K562 (cell line): ENCODE data around the gene NT5DC4. TPM values are rescaled to one million over a fixed set of nuclear protein-coding genes. Genes with fewer than 3 reads are reported as not detected.

Source experiments
- BCOR ChIP-seq: fragments of 450-650 bp; IDR thresholded peaks from 2 replicates; pipeline ENCODE4 v1.6.1; 2016
- CGGBP1 ChIP-seq: fragments of 250-450 bp; sonication (Bioruptor Pico); IDR thresholded peaks from 2 replicates; pipeline ENCODE4 v1.9.0; 2021; ENCODE audit warnings: mild to moderate bottlenecking
- EZH2 ChIP-seq: IDR thresholded peaks from 2 replicates; pipeline ENCODE4 v1.6.1; 2012; ENCODE audit warnings: low read depth, mild to moderate bottlenecking, inconsistent platforms, low read length, borderline replicate concordance
- HMGN3 ChIP-seq: IDR thresholded peaks from 2 replicates; pipeline ENCODE4 v1.6.1; 2011; ENCODE audit warnings: borderline replicate concordance, low read depth, mild to moderate bottlenecking, mixed read lengths, low read length; ENCODE audit not compliant: insufficient read length; ENCODE audit errors: extremely low read depth
- HNRNPLL ChIP-seq: fragments of 200-400 bp; formaldehyde crosslinking; IDR thresholded peaks from 2 replicates; pipeline ENCODE4 v1.6.1; 2017; ENCODE audit warnings: low read length, low read depth, mild to moderate bottlenecking; ENCODE audit not compliant: poor library complexity, severe bottlenecking
- JUNB ChIP-seq: fragments of 450-650 bp; formaldehyde crosslinking; conservative IDR thresholded peaks from 2 replicates; pipeline ENCODE4 v1.4.0; 2020; ENCODE audit warnings: mild to moderate bottlenecking
- KDM5B ChIP-seq: fragments of 200-600 bp; sonication (generic); IDR thresholded peaks from 2 replicates; pipeline ENCODE4 v1.6.1; 2012; ENCODE audit warnings: low read depth, mild to moderate bottlenecking, moderate library complexity, low read length, control low read depth, inconsistent platforms; ENCODE audit not compliant: insufficient replicate concordance
- MCM5 ChIP-seq: fragments of 450-650 bp; IDR thresholded peaks from 2 replicates; pipeline ENCODE4 v1.6.1; 2016; ENCODE audit warnings: low read depth
- MEF2A ChIP-seq: IDR thresholded peaks from 2 replicates; pipeline ENCODE4 v1.6.1; 2011; ENCODE audit warnings: low read depth, mild to moderate bottlenecking, low read length, moderate library complexity; ENCODE audit not compliant: control insufficient read depth
- MXI1 ChIP-seq: IDR thresholded peaks from 2 replicates; pipeline ENCODE4 v1.6.1; 2011; ENCODE audit warnings: low read depth, mild to moderate bottlenecking, improper control_type of control experiment, low read length
- NBN ChIP-seq: fragments of 450-650 bp; IDR thresholded peaks from 2 replicates; pipeline ENCODE4 v1.6.1; 2016; ENCODE audit warnings: low read depth, mild to moderate bottlenecking
- NFIC ChIP-seq: fragments of 450-650 bp; IDR thresholded peaks from 2 replicates; pipeline ENCODE4 v1.6.1; 2017; ENCODE audit warnings: mild to moderate bottlenecking, inconsistent platforms
- NR2C1 ChIP-seq, 2 experiments: fragments of 450-650 bp; IDR thresholded peaks; 2 replicates each; pipeline ENCODE4 v1.6.1; 2017; ENCODE audit warnings: mild to moderate bottlenecking in 2 of 2, antibody characterized with exemption in 1 of 2, inconsistent platforms in 1 of 2, missing compliant biosample characterization in 1 of 2, missing genetic modification characterization in 1 of 2
- NRF1 ChIP-seq, 2 experiments: fragments of 450-650 bp; IDR thresholded peaks in 1 of 2; conservative IDR thresholded peaks in 1 of 2; 2 replicates each; pipeline ENCODE4 v1.6.1; 2014; ENCODE audit warnings: mild to moderate bottlenecking in 2 of 2
- OTX1 ChIP-seq: fragments of 450-650 bp; formaldehyde crosslinking; IDR thresholded peaks from 2 replicates; pipeline ENCODE4 v1.4.0; 2022; ENCODE audit warnings: mild to moderate bottlenecking
- PHB2 ChIP-seq: fragments of 450-650 bp; IDR thresholded peaks from 2 replicates; pipeline ENCODE4 v1.6.1; 2017; ENCODE audit warnings: low read depth
- POLR2A ChIP-seq: fragments of 450-650 bp; conservative IDR thresholded peaks from 2 replicates; pipeline ENCODE4 v1.6.1; 2016
- RAD21 ChIP-seq, 2 experiments: fragments of 250-450 bp in 1 of 2; fragments of 450-650 bp in 1 of 2; sonication (Bioruptor Pico) in 1 of 2; formaldehyde crosslinking in 1 of 2; IDR thresholded peaks in 1 of 2; conservative IDR thresholded peaks in 1 of 2; 2 replicates each; pipeline versions ENCODE4 v1.4.0 to v1.8.0; 2020 to 2022; ENCODE audit warnings: mild to moderate bottlenecking in 2 of 2, moderate library complexity in 1 of 2
- RBFOX2 ChIP-seq: fragments of 200-400 bp; formaldehyde crosslinking; IDR thresholded peaks from 2 replicates; pipeline ENCODE4 v1.6.1; 2017; ENCODE audit warnings: low read depth, mild to moderate bottlenecking, low read length, moderate library complexity
- SAFB ChIP-seq: fragments of 200-400 bp; formaldehyde crosslinking; IDR thresholded peaks from 2 replicates; pipeline ENCODE4 v1.6.1; 2017; ENCODE audit warnings: low read depth, low read length, borderline replicate concordance
- TAF15 ChIP-seq: fragments of 200-400 bp; formaldehyde crosslinking; IDR thresholded peaks from 2 replicates; pipeline ENCODE4 v1.6.1; 2017; ENCODE audit warnings: mild to moderate bottlenecking, low read depth, low read length, moderate library complexity
- TSC22D4 ChIP-seq: fragments of 450-650 bp; IDR thresholded peaks from 2 replicates; pipeline ENCODE4 v1.6.1; 2016; ENCODE audit warnings: missing genetic modification characterization, missing biosample characterization, control low read depth
- ZNF124 ChIP-seq: sonication (generic); formaldehyde crosslinking; IDR thresholded peaks from 2 replicates; pipeline ENCODE4 v1.8.1; 2022; ENCODE audit warnings: missing genetic modification reagents
- ZNF146 ChIP-seq: IDR thresholded peaks from one replicate; pipeline ENCODE4 v1.6.1; 2018; ENCODE audit warnings: missing compliant biosample characterization; ENCODE audit not compliant: unreplicated experiment
- ZNF507 ChIP-seq: conservative IDR thresholded peaks from 2 replicates; pipeline ENCODE4 v1.6.1; 2017; ENCODE audit warnings: missing genetic modification characterization, missing compliant biosample characterization
- ZNF785 ChIP-seq: fragments of 250-450 bp; sonication (Bioruptor Pico); IDR thresholded peaks from 2 replicates; pipeline ENCODE4 v1.4.0; 2020; ENCODE audit warnings: mild to moderate bottlenecking
- polyA plus RNA-seq, 8 experiments: library from polyadenylated mRNA; depleted of rRNA in 4 of 8; stranded (reverse) in 5 of 8; unstranded in 3 of 8; fragments of >200 nt; fragmentation: Nextera tagmentation in 2 of 8; fragmentation: Illumina TruSeq in 1 of 8; extraction: Ambion mirVana in 2 of 8; extraction: Trizol in 1 of 8; gene quantifications; 2 replicates each; pipeline versions ENCODE4 v1.2.1 to v1.2.3, GENCODE V29; 2011 to 2014; ENCODE audit warnings: inconsistent platforms in 1 of 8, missing spikeins in 1 of 8
- total RNA-seq, 7 experiments: library from RNA; depleted of rRNA in 6 of 7; stranded (reverse); fragments of >200 nt in 6 of 7; fragmentation: Illumina TruSeq in 2 of 7; extraction: Trizol in 2 of 7; gene quantifications; 2 replicates each; pipeline versions ENCODE4 v1.2.1 to v1.2.3, GENCODE V29; 2011 to 2021; ENCODE audit warnings: low replicate concordance in 1 of 7
- TF ChIP-seq, protein P1 (sequence below): fragments of 450-650 bp; formaldehyde crosslinking; IDR thresholded peaks from 2 replicates; pipeline ENCODE4 v1.4.0; 2020; ENCODE audit warnings: mild to moderate bottlenecking, moderate library complexity

Gene NT5DC4
- total and polyA plus RNA-seq, 9 of the 15 experiments (the other 6 are each of a cell fraction or from before 2014, with no cell fraction given) = 0.44 to 6.9 (median 2.5) TPM

DNA sequence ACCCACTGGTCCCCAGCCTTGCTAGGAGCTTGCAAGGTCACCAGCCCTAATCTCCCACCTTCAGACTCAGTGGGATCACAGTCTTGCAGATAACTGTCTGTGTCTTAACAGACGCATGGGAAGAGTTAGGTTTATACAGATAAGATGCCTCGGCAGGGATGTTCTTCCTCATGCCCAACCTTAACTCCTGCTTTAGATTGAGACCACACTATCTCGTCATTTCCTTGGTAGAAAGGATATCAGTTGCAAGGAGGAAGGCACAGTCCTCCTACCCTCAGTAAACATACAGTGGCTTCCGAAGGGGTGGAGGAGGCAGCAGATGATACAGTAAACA lies 7.2 kb downstream of the NT5DC4 start (continued):
- TF ChIP-seq MEF2A (no peak), EZH2 (no peak), ZNF146 (CRISPR knock-in tag) (no peak), SAFB (no peak), BCOR (no peak; the same call in 1 of the 2 replicates), ZNF785 (CRISPR knock-in tag) (no peak), KDM5B (no peak), RBFOX2 (no peak), CGGBP1 (no peak), MXI1 (no peak), ZNF507 (no peak), TAF15 (no peak), OTX1 (CRISPR knock-in tag) (no peak), NR2C1 (IDR thresholded peaks at IDR 0.05) (no peak), NR2C1 (tag; IDR thresholded peaks at IDR 0.05) (no peak), NBN (no peak), PHB2 (no peak), NFIC (peak; percentile 27; the same call in 1 of the 2 replicates), NRF1 (conservative IDR thresholded peaks at IDR 0.05 in 1 of 2, IDR thresholded peaks at IDR 0.05 in 1 of 2) (no peak), POLR2A (no peak), HMGN3 (no peak), ZNF124 (no peak), JUNB (no peak), MCM5 (no peak), RAD21 (CRISPR knock-in tag; conservative IDR thresholded peaks at IDR 0.05 in 1 of 2, IDR thresholded peaks at IDR 0.05 in 1 of 2) (no peak), TSC22D4 (tag) (no peak), HNRNPLL (no peak)
- TF ChIP-seq, protein P1, sequence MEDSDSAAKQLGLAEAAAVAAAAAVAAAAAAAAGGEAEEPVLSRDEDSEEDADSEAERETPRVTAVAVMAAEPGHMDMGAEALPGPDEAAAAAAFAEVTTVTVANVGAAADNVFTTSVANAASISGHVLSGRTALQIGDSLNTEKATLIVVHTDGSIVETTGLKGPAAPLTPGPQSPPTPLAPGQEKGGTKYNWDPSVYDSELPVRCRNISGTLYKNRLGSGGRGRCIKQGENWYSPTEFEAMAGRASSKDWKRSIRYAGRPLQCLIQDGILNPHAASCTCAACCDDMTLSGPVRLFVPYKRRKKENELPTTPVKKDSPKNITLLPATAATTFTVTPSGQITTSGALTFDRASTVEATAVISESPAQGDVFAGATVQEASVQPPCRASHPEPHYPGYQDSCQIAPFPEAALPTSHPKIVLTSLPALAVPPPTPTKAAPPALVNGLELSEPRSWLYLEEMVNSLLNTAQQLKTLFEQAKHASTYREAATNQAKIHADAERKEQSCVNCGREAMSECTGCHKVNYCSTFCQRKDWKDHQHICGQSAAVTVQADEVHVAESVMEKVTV (CRISPR knock-in tag) = no peak
